UCSD-AML1 (cell line): ENCODE measurements around the gene DDN.

Experiments used
- DNase-seq: peaks from one replicate; lab custom pipeline; 2025; ENCODE audit not compliant: unreplicated experiment; lab: John Stamatoyannopoulos, UW

Gene DDN

GRCh38 chr12:48985475-48985897 is 13.7 kb downstream of the DDN start:
- DNase-seq, result no peak

- no peak for DNase-seq
These were observed 16.6 kb downstream of the DDN start for GRCh38 chr12:48982397-48983080.

GRCh38 chr12:48981757-48982157 is 17.4 kb downstream of the DDN start:
- no peak for DNase-seq

- peak; percentile 53 for DNase-seq
These were observed 18.0 kb downstream of the DDN start for GRCh38 chr12:48980953-48981756.

- DNase-seq, result no peak
These were observed 18.7 kb downstream of the DDN start for GRCh38 chr12:48980389-48980952.

GRCh38 chr12:48979602-48980388 is 19.4 kb downstream of the DDN start:
- DNase-seq, result peak; percentile 35

GRCh38 chr12:48978741-48979601 is 20.2 kb downstream of the DDN start:
- DNase-seq, result no peak

GRCh38 chr12:48978291-48978740 is 20.9 kb downstream of the DDN start, which contains the start of gene WNT1:
Gene WNT1 (plus strand): TSS chr12:48978322. CDS start chr12:48978651, 329 bp downstream.
- no peak for DNase-seq

- DNase-seq, result peak; percentile 69
These were observed 21.6 kb downstream of the DDN start for GRCh38 chr12:48977290-48978281.

GRCh38 chr12:48973941-48974673 is 25.1 kb downstream of the DDN start:
- DNase-seq, result no peak

- no peak for DNase-seq
These were observed 25.6 kb downstream of the DDN start for GRCh38 chr12:48973531-48973930.

- no peak for DNase-seq
These were observed 26.2 kb downstream of the DDN start for GRCh38 chr12:48972952-48973483.

- no peak for DNase-seq
These were observed 26.8 kb downstream of the DDN start for GRCh38 chr12:48972213-48972951.

GRCh38 chr12:48970702-48971334 is 28.4 kb downstream of the DDN start:
- DNase-seq, result no peak

GRCh38 chr12:48969833-48970701 is 29.1 kb downstream of the DDN start:
- DNase-seq, result no peak
